Measurements from ENCODE around the gene GPR39. TPM values are rescaled to one million over a fixed set of nuclear protein-coding genes. Genes with fewer than 3 reads are reported as not detected.

Gene GPR39
- total RNA-seq, 1 experiment from 2014 or later, result 34.8 TPM

DNA sequence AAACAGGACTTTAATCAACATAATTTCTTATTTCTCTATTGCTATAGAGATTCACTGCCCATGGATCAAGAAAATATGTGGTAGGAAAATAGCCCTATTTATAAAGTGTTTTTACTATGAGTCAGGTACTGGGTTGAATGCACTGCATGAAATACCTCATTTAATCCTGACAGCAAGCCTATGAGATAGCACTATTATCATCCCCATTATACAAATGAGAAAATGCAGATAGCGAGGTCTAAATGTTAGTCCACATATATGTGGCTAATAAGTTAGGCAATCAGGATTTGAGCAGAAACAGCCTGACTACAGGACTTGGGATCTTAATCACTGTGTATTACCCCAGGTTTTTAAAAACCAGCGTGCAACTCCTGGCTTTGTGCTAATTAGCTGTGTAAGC lies 261.9 kb downstream of the GPR39 start:
- no peak for ATAC-seq
- TF ChIP-seq, protein P1, sequence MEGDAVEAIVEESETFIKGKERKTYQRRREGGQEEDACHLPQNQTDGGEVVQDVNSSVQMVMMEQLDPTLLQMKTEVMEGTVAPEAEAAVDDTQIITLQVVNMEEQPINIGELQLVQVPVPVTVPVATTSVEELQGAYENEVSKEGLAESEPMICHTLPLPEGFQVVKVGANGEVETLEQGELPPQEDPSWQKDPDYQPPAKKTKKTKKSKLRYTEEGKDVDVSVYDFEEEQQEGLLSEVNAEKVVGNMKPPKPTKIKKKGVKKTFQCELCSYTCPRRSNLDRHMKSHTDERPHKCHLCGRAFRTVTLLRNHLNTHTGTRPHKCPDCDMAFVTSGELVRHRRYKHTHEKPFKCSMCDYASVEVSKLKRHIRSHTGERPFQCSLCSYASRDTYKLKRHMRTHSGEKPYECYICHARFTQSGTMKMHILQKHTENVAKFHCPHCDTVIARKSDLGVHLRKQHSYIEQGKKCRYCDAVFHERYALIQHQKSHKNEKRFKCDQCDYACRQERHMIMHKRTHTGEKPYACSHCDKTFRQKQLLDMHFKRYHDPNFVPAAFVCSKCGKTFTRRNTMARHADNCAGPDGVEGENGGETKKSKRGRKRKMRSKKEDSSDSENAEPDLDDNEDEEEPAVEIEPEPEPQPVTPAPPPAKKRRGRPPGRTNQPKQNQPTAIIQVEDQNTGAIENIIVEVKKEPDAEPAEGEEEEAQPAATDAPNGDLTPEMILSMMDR (conservative IDR thresholded peaks at IDR 0.05; ENCODE audit: low read depth, low read length), result no peak
- no peak for TF ChIP-seq EZH2 (IDR thresholded peaks at IDR 0.05; ENCODE audit: low read length, unreplicated experiment)
- no peak for TF ChIP-seq EZH2phosphoT487 (IDR thresholded peaks at IDR 0.05; ENCODE audit: borderline replicate concordance, low read length)
- Histone ChIP-seq H3K27ac (ENCODE audit: low read length) (no peak overlapping the region), H3K4me1 (ENCODE audit: insufficient read depth, low read length) (peaks cover 28% of the 10 kb centered on the region), H3K79me2 (ENCODE audit: low read length) (no peaks in the 10 kb centered on the region), H3K9me3 (ENCODE audit: low read length) (no peaks in the 10 kb centered on the region), H2AFZ (ENCODE audit: low read length) (no peak overlapping the region), H3K27me3 (ENCODE audit: low read length) (no peaks in the 10 kb centered on the region), H3K9ac (ENCODE audit: low read length) (no peak overlapping the region), H3F3A (ENCODE audit: low read length, unreplicated experiment) (no peaks in the 10 kb centered on the region), H3K36me3 (ENCODE audit: low read depth, low read length) (no peaks in the 10 kb centered on the region), H3K9me2 (replicated peaks; ENCODE audit: low read length) (no peaks in the 10 kb centered on the region), H3K4me2 (ENCODE audit: low read length) (no peak overlapping the region), H4K20me1 (ENCODE audit: low read length) (no peaks in the 10 kb centered on the region), H3K4me3 (ENCODE audit: low read length) (no peak overlapping the region)
- POLR2A ChIA-PET (ENCODE audit: unreplicated experiment), result no interaction called here
- no peak for DNase-seq
- CTCF ChIA-PET, result interaction anchor here (0.5 to 0.7 kb wide), 2 partner anchors 459 to 481 kb away, joined by 3 to 5 read pairs; no protein-coding TSS in a partner anchor
- intact Hi-C loops (cut with micrococcal nuclease), result loop anchor here (10.0 kb wide), 4 partner anchors 306 to 1166 kb away; partner anchors contain the start of gene NCKAP5
- BruUV-seq (replicated peaks), result no TSS peak

DNA sequence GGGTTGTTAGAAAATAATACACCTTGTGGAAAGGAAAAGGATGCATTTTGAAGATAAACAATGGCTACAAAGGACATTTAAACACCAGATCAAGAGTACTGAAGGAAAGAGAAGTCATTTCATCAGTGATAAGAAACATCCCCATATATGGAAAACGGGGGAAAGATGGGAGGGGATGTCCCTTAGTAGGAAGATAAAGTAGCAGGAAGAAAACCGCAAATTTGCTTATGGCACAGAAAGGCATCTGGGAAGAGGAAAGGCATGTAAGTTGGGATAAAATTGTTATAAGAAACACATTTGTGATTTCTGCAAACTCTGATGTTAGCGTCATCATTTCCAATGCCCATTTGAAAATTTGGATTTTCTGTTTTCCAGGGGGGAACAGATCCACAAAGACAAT lies 263.9 kb downstream of the GPR39 start:
- intact Hi-C loops (cut with micrococcal nuclease), result no loop called here
- CTCF ChIA-PET, result no interaction called here

DNA sequence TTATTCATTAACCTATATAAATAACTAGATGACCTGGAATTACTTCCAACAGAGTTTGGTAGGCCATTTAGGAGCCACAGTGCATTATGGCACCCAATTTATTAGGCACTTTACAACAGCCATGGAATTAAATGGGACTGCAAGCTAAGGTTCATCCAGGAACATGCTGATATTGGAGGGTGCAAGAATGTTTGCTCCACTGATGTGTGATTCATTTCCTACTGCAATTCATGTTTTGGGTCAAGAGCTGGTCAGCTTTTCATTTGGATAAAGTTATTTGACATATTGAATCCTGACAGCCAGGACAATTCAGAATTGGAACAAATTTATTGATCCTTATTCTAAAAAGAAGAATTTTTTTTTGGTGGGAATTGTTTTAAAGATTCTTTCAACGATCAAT lies 265.2 kb downstream of the GPR39 start:
- POLR2A ChIA-PET (ENCODE audit: unreplicated experiment), result interaction anchor here (0.7 kb wide), 1 partner anchor 416 kb away, joined by 3 read pairs; no protein-coding TSS in a partner anchor

More for the DNA sequence above, 263.9 kb downstream of the GPR39 start:
- H3K4me3 ChIP-seq (ENCODE audit: low read length), result no peak overlapping the region
- peaks cover 28% of the 10 kb centered on the region for H3K4me1 ChIP-seq (ENCODE audit: insufficient read depth, low read length)
- H3K36me3 ChIP-seq (ENCODE audit: low read depth, low read length), result no peaks in the 10 kb centered on the region
- no TSS peak for BruUV-seq (replicated peaks)
- ATAC-seq (no peak), DNase-seq (no peak)
- no peaks in the 10 kb centered on the region for H4K20me1 ChIP-seq (ENCODE audit: low read length)
- H3K4me2 ChIP-seq (ENCODE audit: low read length), result no peak overlapping the region
- H2AFZ ChIP-seq (ENCODE audit: low read length), result no peak overlapping the region
- H3K9me2 ChIP-seq (replicated peaks; ENCODE audit: low read length), result no peaks in the 10 kb centered on the region
- H3K79me2 ChIP-seq (ENCODE audit: low read length), result no peaks in the 10 kb centered on the region
- H3K9ac ChIP-seq (ENCODE audit: low read length), result no peak overlapping the region
- no peak overlapping the region for H3K27ac ChIP-seq (ENCODE audit: low read length)
- H3F3A ChIP-seq (ENCODE audit: low read length, unreplicated experiment), result no peaks in the 10 kb centered on the region
- TF ChIP-seq EZH2phosphoT487 (IDR thresholded peaks at IDR 0.05; ENCODE audit: borderline replicate concordance, low read length), result no peak
- TF ChIP-seq, protein P1 (conservative IDR thresholded peaks at IDR 0.05; ENCODE audit: low read depth, low read length), result no peak
- TF ChIP-seq EZH2 (IDR thresholded peaks at IDR 0.05; ENCODE audit: low read length, unreplicated experiment), result no peak
- H3K9me3 ChIP-seq (ENCODE audit: low read length), result no peaks in the 10 kb centered on the region
- POLR2A ChIA-PET (ENCODE audit: unreplicated experiment), result no interaction called here
- no peaks in the 10 kb centered on the region for H3K27me3 ChIP-seq (ENCODE audit: low read length)

More for the DNA sequence above, 265.2 kb downstream of the GPR39 start:
- no peak for ATAC-seq
- TF ChIP-seq EZH2phosphoT487 (IDR thresholded peaks at IDR 0.05; ENCODE audit: borderline replicate concordance, low read length) (no peak), EZH2 (IDR thresholded peaks at IDR 0.05; ENCODE audit: low read length, unreplicated experiment) (no peak)
- TF ChIP-seq, protein P1 (conservative IDR thresholded peaks at IDR 0.05; ENCODE audit: low read depth, low read length), result no peak
- H3K9me3 ChIP-seq (ENCODE audit: low read length), result no peaks in the 10 kb centered on the region
- no peaks in the 10 kb centered on the region for H3K36me3 ChIP-seq (ENCODE audit: low read depth, low read length)
- H3K27me3 ChIP-seq (ENCODE audit: low read length), result no peaks in the 10 kb centered on the region
- H3K4me2 ChIP-seq (ENCODE audit: low read length), result peak overlapping the region; percentile 1; the same call in 1 of the 2 replicates
- H3K27ac ChIP-seq (ENCODE audit: low read length), result no peak overlapping the region
- CTCF ChIA-PET, result no interaction called here
- no peaks in the 10 kb centered on the region for H3K79me2 ChIP-seq (ENCODE audit: low read length)
- H2AFZ ChIP-seq (ENCODE audit: low read length), result no peak overlapping the region
- H3F3A ChIP-seq (ENCODE audit: low read length, unreplicated experiment), result no peaks in the 10 kb centered on the region
- no peaks in the 10 kb centered on the region for H4K20me1 ChIP-seq (ENCODE audit: low read length)
- H3K9me2 ChIP-seq (replicated peaks; ENCODE audit: low read length), result no peaks in the 10 kb centered on the region
- BruUV-seq (replicated peaks), result no TSS peak
- H3K4me3 ChIP-seq (ENCODE audit: low read length), result no peak overlapping the region
- intact Hi-C loops (cut with micrococcal nuclease), result no loop called here
- peak; percentile 22 for DNase-seq
- H3K4me1 ChIP-seq (ENCODE audit: insufficient read depth, low read length), result peaks cover 28% of the 10 kb centered on the region
- no peak overlapping the region for H3K9ac ChIP-seq (ENCODE audit: low read length)

Measured in PC-3 (cell line).